Common myeloid progenitor, CD34-positive (primary cell): Measurements from ENCODE around the gene DNAJC18.

Experiments used
- CTCF ChIA-PET: fragments of 350-600 bp; sonication (Branson Sonifier 250); formaldehyde crosslinking; loops from one replicate; lab custom pipeline; 2021; ENCODE audit warnings: antibody characterized with exemption; lab: Charles Lee
- POLR2A ChIA-PET: fragments of 350-600 bp; sonication (Branson Sonifier 250); formaldehyde crosslinking; loops from one replicate; lab custom pipeline; 2021; ENCODE audit warnings: antibody characterized with exemption; lab: Charles Lee
- DNase-seq, 3 donors: peaks; one replicate each; pipeline versions ENCODE4 v3.0.0 to v3.0.0-alpha.2; 2013
- H3K27ac ChIP-seq, 2 experiments: 1 replicate in 1 of 2; 2 replicates in 1 of 2; pipeline ENCODE4 v1.7.0; 2013; ENCODE audit warnings: inconsistent platforms in 2 of 2, low read length in 2 of 2, mild to moderate bottlenecking in 2 of 2, low read depth in 1 of 2, moderate library complexity in 1 of 2; ENCODE audit not compliant: severe bottlenecking in 2 of 2, insufficient read depth in 1 of 2, poor library complexity in 1 of 2
- H3K27me3 ChIP-seq, 5 experiments: replicated peaks in 2 of 5; 1 replicate in 3 of 5; 2 replicates in 2 of 5; pipeline versions ENCODE4 v1.6.1 to v1.7.0; 2013; ENCODE audit warnings: low read length in 4 of 5, mild to moderate bottlenecking in 2 of 5, moderate library complexity in 2 of 5, inconsistent platforms in 1 of 5; ENCODE audit not compliant: insufficient read depth in 5 of 5, control insufficient read depth in 4 of 5
- H3K36me3 ChIP-seq, 4 experiments: 1 replicate in 2 of 4; 2 replicates in 2 of 4; pipeline versions ENCODE4 v1.6.1 to v1.7.0; 2013; ENCODE audit warnings: low read length in 3 of 4, control low read depth in 1 of 4, mild to moderate bottlenecking in 1 of 4; ENCODE audit not compliant: control insufficient read depth in 4 of 4, insufficient read depth in 4 of 4
- H3K4me1 ChIP-seq, 4 experiments: 1 replicate in 3 of 4; 2 replicates in 1 of 4; pipeline versions ENCODE4 v1.6.1 to v1.7.1; 2013; ENCODE audit warnings: low read length in 3 of 4, mild to moderate bottlenecking in 3 of 4, control low read depth in 1 of 4, inconsistent platforms in 1 of 4, moderate library complexity in 1 of 4; ENCODE audit not compliant: control insufficient read depth in 4 of 4, insufficient read depth in 4 of 4; ENCODE audit errors: control extremely low read depth in 1 of 4
- H3K4me3 ChIP-seq, 7 experiments: 1 replicate in 4 of 7; 2 replicates in 3 of 7; pipeline versions ENCODE4 v1.5.1 to v1.7.0; 2013; ENCODE audit warnings: mild to moderate bottlenecking in 7 of 7, low read length in 6 of 7, moderate library complexity in 6 of 7, inconsistent platforms in 2 of 7, low read depth in 2 of 7, control low read depth in 1 of 7; ENCODE audit not compliant: insufficient read depth in 4 of 7, control insufficient read depth in 1 of 7; ENCODE audit errors: extremely low read depth in 1 of 7
- H3K9me3 ChIP-seq, 5 experiments: 1 replicate in 4 of 5; 2 replicates in 1 of 5; pipeline versions ENCODE4 v1.6.1 to v1.7.1; 2013; ENCODE audit warnings: low read length in 4 of 5, mild to moderate bottlenecking in 2 of 5, inconsistent platforms in 1 of 5, low read depth in 1 of 5, moderate library complexity in 1 of 5; ENCODE audit not compliant: control insufficient read depth in 4 of 5, insufficient read depth in 2 of 5; ENCODE audit errors: control extremely low read depth in 1 of 5
- WGBS: methylation state at CpG from one replicate; pipeline ENCODE4 v1.1.5; 2013; ENCODE audit not compliant: insufficient coverage; 5-methylcytosine and 5-hydroxymethylcytosine counted together

Gene DNAJC18

DNA sequence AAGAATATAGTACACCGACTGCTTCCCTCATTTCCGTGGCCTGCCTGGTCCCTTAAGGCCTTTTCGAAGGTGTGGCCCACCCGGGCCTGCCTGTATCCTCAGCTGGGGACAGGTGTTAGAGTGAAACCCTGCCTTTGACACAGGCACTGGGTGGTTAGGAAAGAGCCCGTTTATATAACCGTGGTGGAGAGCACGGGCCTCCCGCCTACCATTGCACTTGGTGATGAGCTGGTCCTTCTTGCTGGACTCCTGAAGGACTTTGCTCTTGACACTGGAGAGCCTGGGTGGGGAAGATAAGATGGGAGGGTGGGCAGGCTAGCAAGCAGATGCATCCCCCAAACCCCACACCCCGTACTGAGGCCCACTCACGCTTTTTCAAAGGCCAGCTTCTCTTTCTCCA, 37.8 kb downstream of the DNAJC18 start:
- 89% methylated on average over 8 of the region's 10 CpGs for WGBS
- no peaks in the 10 kb centered on the region for H3K27me3 ChIP-seq
- peaks cover 10 to 21% (median 17%) of the 10 kb centered on the region in 4 experiments for H3K4me1 ChIP-seq
- ChIA-PET POLR2A (no interaction called here), CTCF (interaction anchor here (1.0 to 4.4 kb wide), 11 partner anchors 9 to 113 kb away, joined by 3 to 60 read pairs (median 5); partner anchors contain the start of genes MZB1 and PROB1)
- H3K27ac ChIP-seq: no peak overlapping the region
- DNase-seq: no peak
- peaks cover 0 to 7% (median 4%) of the 10 kb centered on the region in 4 experiments for H3K36me3 ChIP-seq
- no peak overlapping the region for H3K4me3 ChIP-seq
- H3K9me3 ChIP-seq: no peaks in the 10 kb centered on the region

DNA sequence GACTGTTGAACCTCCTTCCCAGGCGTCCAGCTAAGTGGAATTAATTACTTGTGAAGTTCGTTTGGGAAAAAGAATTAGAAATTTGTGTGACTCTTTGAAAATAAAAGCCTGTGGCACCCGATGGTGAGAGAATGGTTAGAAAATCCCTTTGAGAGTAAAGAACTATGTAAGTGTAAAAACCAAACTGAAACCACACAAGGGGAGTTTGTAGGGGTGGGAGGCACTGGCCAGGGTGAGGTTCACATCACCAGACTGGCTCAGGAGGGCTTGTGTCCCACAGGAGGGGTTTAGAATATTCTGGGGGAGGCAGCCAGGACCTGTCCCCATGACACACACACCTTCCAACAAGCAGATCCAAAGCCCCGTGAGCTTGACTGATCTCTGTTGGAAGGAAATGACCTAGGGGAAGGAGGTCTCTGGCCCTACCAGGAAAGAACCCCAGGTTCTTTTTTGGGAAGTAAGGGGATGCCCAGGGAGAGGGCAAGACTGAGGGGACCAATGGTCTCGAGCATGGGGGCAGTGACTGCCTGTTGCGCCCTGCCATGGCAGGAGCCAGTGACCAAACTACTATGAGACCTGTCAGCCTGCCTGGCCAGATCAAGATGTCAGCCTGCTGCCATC, 39.7 kb downstream of the DNAJC18 start:
- DNase-seq: no peak
- Histone ChIP-seq H3K36me3 (peaks cover 3 to 18% (median 6%) of the 10 kb centered on the region in 4 experiments), H3K4me1 (peaks cover 8 to 26% (median 25%) of the 10 kb centered on the region in 4 experiments), H3K27me3 (no peaks in the 10 kb centered on the region), H3K9me3 (no peaks in the 10 kb centered on the region), H3K4me3 (no peak overlapping the region), H3K27ac (no peak overlapping the region)
- WGBS: 93% methylated on average over 3 of the region's 6 CpGs
- CTCF ChIA-PET: interaction anchor here (0.6 to 1.8 kb wide), 3 partner anchors 14 to 114 kb away, joined by 3 to 5 read pairs (median 3); no protein-coding TSS in a partner anchor
- POLR2A ChIA-PET: no interaction called here

- no peak overlapping the region for H3K27ac ChIP-seq
- H3K36me3 ChIP-seq: peaks cover 3 to 18% (median 6%) of the 10 kb centered on the region in 4 experiments
- ChIA-PET CTCF (no interaction called here), POLR2A (no interaction called here)
- H3K4me1 ChIP-seq: peaks cover 0 to 29% (median 27%) of the 10 kb centered on the region in 4 experiments
- no peak overlapping the region for H3K4me3 ChIP-seq
- no peaks in the 10 kb centered on the region for H3K27me3 ChIP-seq
- WGBS: 79% methylated on average over 2 of the region's 6 CpGs
- no peaks in the 10 kb centered on the region for H3K9me3 ChIP-seq
- no peak for DNase-seq
These were observed 41.4 kb downstream of the DNAJC18 start for GRCh38 chr5:139397921-139398320.

DNA sequence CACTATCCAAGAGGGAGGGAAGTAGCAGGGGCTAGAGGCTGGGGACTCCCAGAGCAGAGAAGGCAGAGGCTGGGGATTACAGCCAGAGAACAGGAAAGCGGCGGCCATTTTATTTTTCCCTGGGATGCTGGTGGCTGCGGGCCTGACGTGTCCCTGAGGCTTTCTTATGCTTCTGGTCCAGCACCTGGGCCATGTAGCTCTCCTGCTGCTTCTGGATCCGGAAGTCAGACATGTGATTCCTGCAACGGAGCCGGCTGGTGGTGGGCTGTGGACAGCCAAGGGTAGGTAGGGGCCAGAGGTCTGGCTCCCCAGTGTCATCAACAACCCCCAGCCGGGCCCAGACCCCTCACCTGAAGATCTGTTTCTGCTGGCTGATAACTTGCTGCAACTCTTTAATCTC, 42.6 kb downstream of the DNAJC18 start:
- ChIA-PET CTCF (interaction anchor here (1.3 to 1.8 kb wide), 5 partner anchors 10 to 106 kb away, joined by 3 to 6 read pairs (median 3); no protein-coding TSS in a partner anchor), POLR2A (no interaction called here)
- Histone ChIP-seq H3K4me3 (no peak overlapping the region), H3K36me3 (peaks cover 3 to 18% (median 6%) of the 10 kb centered on the region in 4 experiments), H3K9me3 (no peaks in the 10 kb centered on the region), H3K27me3 (no peaks in the 10 kb centered on the region), H3K4me1 (peaks cover 0 to 35% (median 30%) of the 10 kb centered on the region in 4 experiments), H3K27ac (no peak overlapping the region)
- WGBS: 96% methylated on average over 7 of the region's 8 CpGs
- no peak for DNase-seq

DNA sequence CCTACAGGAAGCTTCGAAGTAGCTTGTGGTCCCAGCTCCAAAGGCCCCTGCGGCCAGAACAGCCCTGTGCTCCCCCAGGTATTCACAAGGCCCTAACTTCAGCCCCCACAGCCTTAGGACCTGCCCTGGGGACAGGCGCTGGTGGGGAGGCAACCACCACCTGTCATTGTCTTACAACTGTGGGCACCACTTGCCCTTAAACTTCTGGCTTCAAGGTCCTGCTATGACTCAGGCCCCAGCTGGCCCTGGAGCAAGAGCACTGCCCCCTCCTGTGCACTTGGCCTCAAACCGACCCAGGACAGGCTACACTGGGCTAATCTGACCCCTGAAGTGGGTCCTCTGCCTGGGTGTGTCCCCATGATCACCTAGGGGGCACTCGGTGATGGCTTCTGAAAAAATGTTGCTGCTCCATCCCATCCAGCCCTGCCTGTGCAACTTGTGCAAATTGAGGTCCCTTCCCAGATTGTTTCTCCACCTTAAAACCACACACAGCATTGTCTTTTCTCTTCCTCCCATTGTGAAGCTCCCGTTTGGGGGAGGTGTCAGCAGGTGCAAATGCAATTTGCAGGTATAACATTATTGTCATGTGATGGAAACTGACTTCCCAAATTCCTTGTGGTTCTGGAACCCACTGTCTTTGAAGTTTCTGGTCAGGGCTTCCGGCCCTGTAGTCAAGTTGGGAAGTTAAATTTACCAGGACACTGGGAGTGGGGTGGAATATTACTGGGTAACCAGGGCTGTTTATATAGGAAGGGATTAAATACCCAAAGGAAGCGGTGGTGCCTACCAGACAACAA, 43.3 kb downstream of the DNAJC18 start:
- ChIA-PET POLR2A (no interaction called here), CTCF (interaction anchor here (0.8 to 1.8 kb wide), 10 partner anchors 9 to 117 kb away, joined by 3 to 6 read pairs (median 4); no protein-coding TSS in a partner anchor)
- H3K27me3 ChIP-seq: no peaks in the 10 kb centered on the region
- H3K9me3 ChIP-seq: no peaks in the 10 kb centered on the region
- H3K4me3 ChIP-seq: no peak overlapping the region
- no peak for DNase-seq
- peaks cover 0 to 42% (median 36%) of the 10 kb centered on the region in 4 experiments for H3K4me1 ChIP-seq
- H3K36me3 ChIP-seq: peaks cover 3 to 15% (median 6%) of the 10 kb centered on the region in 4 experiments
- no peak overlapping the region for H3K27ac ChIP-seq
- WGBS: 100% methylated on average over 6 of the region's 8 CpGs

DNA sequence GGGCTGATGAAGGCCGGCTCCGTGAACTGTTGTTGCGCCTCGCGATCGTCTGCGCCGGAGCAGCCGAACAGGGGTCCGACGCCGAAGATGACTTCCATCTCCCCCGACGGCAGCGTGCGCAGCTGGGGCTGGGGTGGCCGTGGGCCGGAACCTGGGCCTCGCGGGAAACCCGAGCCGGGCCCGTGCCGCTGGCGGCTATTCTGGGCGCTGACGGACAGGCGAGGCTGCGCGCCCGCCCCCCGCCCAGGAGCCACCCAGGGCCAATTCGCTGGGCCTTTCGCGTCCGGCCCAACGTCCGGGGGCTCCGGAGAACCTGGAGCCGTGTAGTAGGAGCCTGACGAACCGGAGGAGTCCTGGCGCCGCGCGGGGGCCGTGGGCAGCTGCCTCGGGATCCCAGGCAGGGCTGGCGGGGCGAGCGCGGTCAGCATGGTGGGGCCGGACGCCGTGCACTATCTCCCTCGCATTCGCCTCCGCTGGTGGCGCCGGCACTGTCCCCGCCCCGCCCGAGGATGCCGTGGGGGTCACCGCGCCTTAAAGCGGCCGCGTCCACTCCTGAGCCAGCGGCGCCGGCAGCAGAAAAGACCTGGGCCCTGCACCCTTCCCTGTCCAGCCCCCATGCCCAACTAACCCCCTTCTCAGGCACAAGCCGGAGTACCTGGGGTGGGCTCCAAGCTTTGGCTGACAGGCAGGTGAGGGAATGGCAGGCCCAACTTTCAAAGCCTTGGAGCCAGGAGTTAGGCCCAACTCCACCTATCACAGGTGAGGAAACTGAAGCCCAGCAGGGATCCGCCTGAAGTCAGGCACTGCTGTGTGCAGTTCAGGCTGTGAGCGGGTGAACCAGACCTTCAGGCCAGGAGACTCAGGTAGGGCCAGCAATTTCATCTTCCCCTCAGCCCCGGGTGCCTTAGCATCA, 44.4 kb downstream of the DNAJC18 start, which contains the start of gene PROB1:
Gene PROB1 (minus strand): TSS at position 451 of the 913 bp plus-strand sequence. CDS start 23 bp downstream, at position 428.
- Histone ChIP-seq H3K9me3 (no peaks in the 10 kb centered on the region), H3K27ac (peak within 1 kb of the TSS in 1 of 2 experiments; percentile 49), H3K27me3 (no peaks in the 10 kb centered on the region), H3K36me3 (peaks cover 3 to 15% (median 6%) of the 10 kb centered on the region in 4 experiments), H3K4me1 (peaks cover 0 to 53% (median 47%) of the 10 kb centered on the region in 4 experiments), H3K4me3 (peak within 1 kb of the TSS; percentile 47 to 81 (median 72))
- POLR2A ChIA-PET: interaction anchor here (0.5 kb wide), 1 partner anchor 85 kb away, joined by 5 read pairs; no protein-coding TSS in a partner anchor
- 76% methylated on average over 71 of the region's 76 CpGs for WGBS
- CTCF ChIA-PET: interaction anchor here (1.1 to 6.0 kb wide), 9 partner anchors 7 to 118 kb away, joined by 3 to 60 read pairs (median 4); partner anchors contain the start of gene SPATA24
- DNase-seq: no peak
